HepG2 (cell line): ENCODE data around the gene BCDIN3D. TPM values are rescaled to one million over a fixed set of nuclear protein-coding genes. Genes with fewer than 3 reads are reported as not detected.

Experiments used
- ATAC-seq: fragments of 200-7000 bp; cut with Tn5 transposase; 3 replicates; pipeline ENCODE4 v1.9.1; 2020; ENCODE audit warnings: mild to moderate bottlenecking, moderate library complexity
- BruUV-seq: library from RNA; stranded (reverse); fragments of 400-500 nt; replicated peaks from 2 replicates; lab custom pipeline; 2021; lab: Mats Ljungman, UMichigan
- CTCF ChIA-PET: fragments of 300-600 bp; formaldehyde crosslinking; extraction: SDS; loops from one replicate; lab custom pipeline; 2021; ENCODE audit warnings: low total read pairs, inconsistent platforms, low intra/inter-chr PET ratio; lab: Yijun Ruan, JAX
- POLR2A ChIA-PET: fragments of 350-600 bp; sonication (Branson Sonifier 250); formaldehyde crosslinking; loops from one replicate; lab custom pipeline; 2020; ENCODE audit warnings: antibody characterized with exemption, inconsistent platforms; lab: Yijun Ruan, JAX
- DNase-seq: peaks from one replicate; pipeline ENCODE4 v3.0.0-alpha.2; 2015; ENCODE audit warnings: low spot score
- FAIRE-seq: peaks from 3 replicates; lab custom pipeline; 2011; peaks lifted over from hg19 to GRCh38; lab: Jason Lieb, UNC
- H2AFZ ChIP-seq: one replicate; pipeline ENCODE4 v1.6.1; 2011; ENCODE audit warnings: low read length, inconsistent platforms
- H3K27ac ChIP-seq: fragments of 300-600 bp; 3 replicates; pipeline ENCODE4 v1.8.0; 2011; ENCODE audit warnings: mixed run types, mild to moderate bottlenecking, mixed read lengths, low read length, inconsistent platforms; ENCODE audit not compliant: insufficient read depth; ENCODE audit errors: extremely low read length
- H3K27me3 ChIP-seq, 2 experiments: fragments of 200-600 bp in 1 of 2; 2 replicates in 1 of 2; 3 replicates in 1 of 2; pipeline versions ENCODE4 v1.6.0 to v1.8.0; 2011; ENCODE audit warnings: low read length in 2 of 2, mild to moderate bottlenecking in 2 of 2, moderate library complexity in 2 of 2, inconsistent platforms in 1 of 2; ENCODE audit not compliant: insufficient read depth in 2 of 2, control insufficient read depth in 1 of 2
- H3K36me3 ChIP-seq, 2 experiments: fragments of 200-600 bp in 1 of 2; replicated peaks in 1 of 2; 2 replicates in 1 of 2; 3 replicates in 1 of 2; pipeline versions ENCODE4 v1.5.1 to v1.8.0; 2011; ENCODE audit warnings: low read length in 2 of 2, inconsistent platforms in 1 of 2; ENCODE audit not compliant: insufficient read depth in 2 of 2, control insufficient read depth in 1 of 2
- H3K4me1 ChIP-seq: 2 replicates; pipeline ENCODE4 v1.5.1; 2012; ENCODE audit warnings: low read length, inconsistent platforms; ENCODE audit not compliant: insufficient read depth
- H3K4me2 ChIP-seq: 2 replicates; pipeline ENCODE4 v1.6.0; 2011; ENCODE audit warnings: low read depth, low read length, inconsistent platforms
- H3K4me3 ChIP-seq, 3 experiments: fragments of 200-600 bp in 1 of 3; sonication (generic), shearing (Covaris generic) in 1 of 3; replicated peaks in 1 of 3; 2 replicates each; pipeline ENCODE4 v1.5.1; 2011 to 2016; ENCODE audit warnings: low read length in 3 of 3, inconsistent platforms in 2 of 3, low read depth in 2 of 3, mild to moderate bottlenecking in 2 of 3, control low read depth in 1 of 3, mixed read lengths in 1 of 3; ENCODE audit not compliant: insufficient read depth in 1 of 3
- H3K79me2 ChIP-seq: one replicate; pipeline ENCODE4 v1.6.1; 2011; ENCODE audit warnings: low read length, inconsistent platforms; ENCODE audit not compliant: insufficient read depth
- H3K9ac ChIP-seq: 2 replicates; pipeline ENCODE4 v1.6.0; 2011; ENCODE audit warnings: mild to moderate bottlenecking, low read depth, low read length, inconsistent platforms; ENCODE audit not compliant: insufficient read depth
- H3K9me3 ChIP-seq: 2 replicates; pipeline ENCODE4 v1.5.1; 2012; ENCODE audit warnings: mild to moderate bottlenecking, low read length
- H4K20me1 ChIP-seq: 2 replicates; pipeline ENCODE4 v1.6.0; 2011; ENCODE audit warnings: inconsistent platforms, mild to moderate bottlenecking, low read length, moderate library complexity; ENCODE audit not compliant: insufficient read depth
- AGO2 ChIP-seq: fragments of 200-400 bp; formaldehyde crosslinking; optimal IDR thresholded peaks from 2 replicates; pipeline ENCODE3; 2017; ENCODE audit warnings: mild to moderate bottlenecking, low read depth, low read length, moderate library complexity
- DMTF1 ChIP-seq: sonication (generic); formaldehyde crosslinking; IDR thresholded peaks from 2 replicates; pipeline ENCODE4 v1.4.0; 2020; ENCODE audit warnings: mild to moderate bottlenecking, missing genetic modification reagents
- HOMEZ ChIP-seq: IDR thresholded peaks from 2 replicates; pipeline ENCODE4 v1.6.1; 2016; ENCODE audit warnings: low read depth
- JUNB ChIP-seq: sonication (generic); formaldehyde crosslinking; IDR thresholded peaks from 2 replicates; pipeline ENCODE4 v1.8.0; 2022; ENCODE audit warnings: missing genetic modification reagents, mild to moderate bottlenecking, borderline replicate concordance
- TEAD3 ChIP-seq: optimal IDR thresholded peaks from 2 replicates; pipeline ENCODE3; 2016; ENCODE audit warnings: borderline replicate concordance
- YEATS4 ChIP-seq: sonication (generic); formaldehyde crosslinking; IDR thresholded peaks from 2 replicates; pipeline ENCODE4 v1.4.0; 2020; ENCODE audit warnings: missing genetic modification reagents, borderline replicate concordance
- ZBTB21 ChIP-seq: sonication (generic); formaldehyde crosslinking; IDR thresholded peaks from 2 replicates; pipeline ENCODE4 v1.4.0; 2020; ENCODE audit warnings: missing genetic modification reagents
- ZFYVE20 ChIP-seq: sonication (generic); formaldehyde crosslinking; IDR thresholded peaks from 2 replicates; pipeline ENCODE4 v1.8.0; 2023; ENCODE audit warnings: low read depth, mild to moderate bottlenecking, moderate library complexity, missing genetic modification reagents, borderline replicate concordance
- ZKSCAN1 ChIP-seq: fragments of 150-350 bp; IDR thresholded peaks from 2 replicates; pipeline ENCODE4 v1.6.1; 2014; ENCODE audit warnings: low read length
- ZNF24 ChIP-seq: fragments of 450-650 bp; IDR thresholded peaks from 2 replicates; pipeline ENCODE4 v1.6.1; 2017; ENCODE audit warnings: antibody characterized with exemption, mild to moderate bottlenecking
- ZNF460 ChIP-seq: sonication (generic); formaldehyde crosslinking; IDR thresholded peaks from 2 replicates; pipeline ENCODE4 v1.5.1; 2020; ENCODE audit warnings: missing genetic modification reagents, mild to moderate bottlenecking, borderline replicate concordance
- ZNF558 ChIP-seq: sonication (generic); formaldehyde crosslinking; IDR thresholded peaks from 2 replicates; pipeline ENCODE4 v1.9.0; 2022; ENCODE audit warnings: mild to moderate bottlenecking, missing genetic modification reagents, borderline replicate concordance
- ZNF850 ChIP-seq: sonication (generic); formaldehyde crosslinking; conservative IDR thresholded peaks from 2 replicates; pipeline ENCODE4 v1.9.0; 2021; ENCODE audit warnings: mild to moderate bottlenecking, missing genetic modification reagents
- WGBS: methylation state at CpG from one replicate; pipeline ENCODE4 v1.1.6; 2017; ENCODE audit warnings: low lambda C conversion rate; 5-methylcytosine and 5-hydroxymethylcytosine counted together
- in situ Hi-C: cut with HindIII; loops from 2 replicates; pipeline ENCODE4 v1.10.0; 2017; ENCODE audit warnings: low pct_unique_long_range_greater_than_20kb; ENCODE audit not compliant: extremely low pct_ligation_motif_present
- intact Hi-C: fragments of 100-400 bp; cut with micrococcal nuclease; formaldehyde crosslinking; loops from one replicate; pipeline ENCODE4 v1.10.0; 2022; ENCODE audit not compliant: unreplicated experiment
- polyA plus RNA-seq, 8 experiments: library from polyadenylated mRNA; depleted of rRNA in 3 of 8; stranded (reverse) in 7 of 8; unstranded in 1 of 8; fragments of >200 nt; fragmentation: Illumina TruSeq in 4 of 8; extraction: Trizol in 4 of 8; gene quantifications; 2 replicates each; pipeline versions ENCODE4 v1.2.1 to v1.2.3, GENCODE V29; 2011 to 2016; ENCODE audit warnings: low read depth in 4 of 8, missing spikeins in 1 of 8, mixed read lengths in 1 of 8; ENCODE audit not compliant: insufficient read depth in 1 of 8
- total RNA-seq, 5 experiments: library from RNA; depleted of rRNA; stranded (reverse); fragments of >200 nt; fragmentation: Illumina TruSeq; extraction: Trizol; gene quantifications; 2 replicates each; pipeline ENCODE4 v1.2.3, GENCODE V29; 2016; ENCODE audit warnings: low read depth in 1 of 5

BCDIN3D gene
- total and polyA plus RNA-seq, 2 of the 13 experiments (the other 11 are each of a cell fraction or from before 2014, with no cell fraction given): 2.2 to 2.5 TPM

GRCh38 chr12:49790741-49791555 is 52.0 kb downstream of the BCDIN3D start:
- Histone ChIP-seq H3K4me1 (no peaks in the 10 kb centered on the region), H3K4me3 (no peak overlapping the region), H3K27ac (no peak overlapping the region)
- 91% methylated on average over 19 of the region's 22 CpGs for WGBS
- no peak for ATAC-seq
- no TSS peak for BruUV-seq
- TF ChIP-seq AGO2 (peak; percentile 37), ZBTB21 (CRISPR knock-in tag) (no peak)
- TF ChIP-seq, all 625 proteins: peak for 1
- POLR2A ChIA-PET: no interaction called here
- H4K20me1 ChIP-seq: no peaks in the 10 kb centered on the region
- H3K36me3 ChIP-seq: no peaks in the 10 kb centered on the region
- no peaks in the 10 kb centered on the region for H3K79me2 ChIP-seq
- CTCF ChIA-PET: no interaction called here
- in situ Hi-C loops: loop anchor here (5.0 kb wide), 1 partner anchor 36 kb away; the partner anchor contains the start of gene NCKAP5L
- H3K27me3 ChIP-seq: no peaks in the 10 kb centered on the region
- intact Hi-C loops: no loop called here
- FAIRE-seq (no peak), DNase-seq (no peak)
- H3K9me3 ChIP-seq: no peaks in the 10 kb centered on the region
- H2AFZ ChIP-seq: no peak overlapping the region
- no peak overlapping the region for H3K4me2 ChIP-seq
- no peak overlapping the region for H3K9ac ChIP-seq

- H3K27ac ChIP-seq: no peak overlapping the region
- no TSS peak for BruUV-seq
- H3K4me1 ChIP-seq: no peaks in the 10 kb centered on the region
- DNase-seq: peak; percentile 37
- H3K9me3 ChIP-seq: no peaks in the 10 kb centered on the region
- POLR2A ChIA-PET: no interaction called here
- WGBS: 94% methylated on average over 3 of the region's 3 CpGs
- no peak for TF ChIP-seq DMTF1 (CRISPR knock-in tag)
- TF ChIP-seq YEATS4 (CRISPR knock-in tag): no peak
- TF ChIP-seq ZNF850 (CRISPR knock-in tag): no peak
- no peak for TF ChIP-seq ZFYVE20 (CRISPR knock-in tag)
- no peak for TF ChIP-seq ZNF460 (CRISPR knock-in tag)
- TF ChIP-seq JUNB: no peak
- TF ChIP-seq ZKSCAN1: 0 out of 2 replicates have a peak, but pooled peaks have one; percentile 13
- no peak for TF ChIP-seq ZNF24
- no peak for TF ChIP-seq ZNF558 (CRISPR knock-in tag)
- TF ChIP-seq HOMEZ (CRISPR knock-in tag): no peak
- TF ChIP-seq TEAD3 (CRISPR knock-in tag): peak; percentile 55
- TF ChIP-seq, all 625 proteins: peak for 2
- CTCF ChIA-PET: no interaction called here
- no peaks in the 10 kb centered on the region for H3K27me3 ChIP-seq
- no peaks in the 10 kb centered on the region for H3K36me3 ChIP-seq
- intact Hi-C loops: no loop called here
- in situ Hi-C loops: loop anchor here (5.0 kb wide), 1 partner anchor 37 kb away; the partner anchor contains the start of gene NCKAP5L
- ATAC-seq (peak; percentile 40), FAIRE-seq (no peak)
- no peak overlapping the region for H3K4me2 ChIP-seq
- no peak overlapping the region for H2AFZ ChIP-seq
- H3K79me2 ChIP-seq: no peaks in the 10 kb centered on the region
- H4K20me1 ChIP-seq: no peaks in the 10 kb centered on the region
- H3K4me3 ChIP-seq: no peak overlapping the region
- H3K9ac ChIP-seq: no peak overlapping the region
Measured at GRCh38 chr12:49789992-49790391, 52.9 kb downstream of the BCDIN3D start.
